ENCODE results near the gene ARMC6.

- TF ChIP-seq CTCF (IDR thresholded peaks at IDR 0.05) (no peak), POLR2A (IDR thresholded peaks at IDR 0.05) (no peak)
These were observed 24.3 kb downstream of the ARMC6 start for GRCh38 chr19:19057720-19058119.
